ENCODE data around the gene CHD1.

DNA sequence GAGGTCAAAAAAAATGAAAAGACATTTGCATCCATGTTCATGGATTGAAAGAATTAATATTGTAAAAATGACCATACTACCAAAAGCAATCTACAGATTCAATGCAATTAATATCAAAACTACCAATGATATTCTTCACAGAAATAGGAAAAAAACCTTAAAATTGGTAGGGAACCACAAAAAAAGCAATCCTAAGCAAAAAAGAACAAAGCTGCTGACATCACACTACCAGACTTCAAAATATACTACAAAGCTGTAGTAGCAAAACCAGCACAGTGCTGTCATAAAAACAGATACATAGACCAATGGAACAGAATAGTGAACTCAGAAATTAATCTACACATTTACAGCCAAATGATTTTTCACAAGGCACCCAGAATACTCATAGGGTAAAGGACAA, 121.0 kb downstream of the CHD1 start:
- TF ChIP-seq, protein P1, sequence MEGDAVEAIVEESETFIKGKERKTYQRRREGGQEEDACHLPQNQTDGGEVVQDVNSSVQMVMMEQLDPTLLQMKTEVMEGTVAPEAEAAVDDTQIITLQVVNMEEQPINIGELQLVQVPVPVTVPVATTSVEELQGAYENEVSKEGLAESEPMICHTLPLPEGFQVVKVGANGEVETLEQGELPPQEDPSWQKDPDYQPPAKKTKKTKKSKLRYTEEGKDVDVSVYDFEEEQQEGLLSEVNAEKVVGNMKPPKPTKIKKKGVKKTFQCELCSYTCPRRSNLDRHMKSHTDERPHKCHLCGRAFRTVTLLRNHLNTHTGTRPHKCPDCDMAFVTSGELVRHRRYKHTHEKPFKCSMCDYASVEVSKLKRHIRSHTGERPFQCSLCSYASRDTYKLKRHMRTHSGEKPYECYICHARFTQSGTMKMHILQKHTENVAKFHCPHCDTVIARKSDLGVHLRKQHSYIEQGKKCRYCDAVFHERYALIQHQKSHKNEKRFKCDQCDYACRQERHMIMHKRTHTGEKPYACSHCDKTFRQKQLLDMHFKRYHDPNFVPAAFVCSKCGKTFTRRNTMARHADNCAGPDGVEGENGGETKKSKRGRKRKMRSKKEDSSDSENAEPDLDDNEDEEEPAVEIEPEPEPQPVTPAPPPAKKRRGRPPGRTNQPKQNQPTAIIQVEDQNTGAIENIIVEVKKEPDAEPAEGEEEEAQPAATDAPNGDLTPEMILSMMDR (IDR thresholded peaks at IDR 0.05; ENCODE audit: low read length): no peak
- TF ChIP-seq EZH2 (optimal IDR thresholded peaks at IDR 0.05; ENCODE audit: low read depth, low read length) (no peak), EZH2phosphoT487 (IDR thresholded peaks at IDR 0.05; ENCODE audit: low read length) (no peak)

Data from MM.1S (cell line).